Activated CD4-positive, alpha-beta T cell treated with anti-CD3 and anti-CD28 coated beads for 4 hours (primary cell): ENCODE measurements around the gene SRSF4.
A peak's percentile ranks its signal among the peaks of the same experiment; 100 is the strongest.
"Not testable (repeated sequence)": the region's sequence is repeated elsewhere in the genome, so short reads cannot be mapped to it uniquely, and the experiment has no call there.

Experiments used
- DNase-seq, 2 donors: peaks; one replicate each; pipeline ENCODE4 v3.0.0-alpha.2; 2020

The SRSF4 gene

GRCh38 chr1:29124366-29125236, 57.1 kb downstream of the SRSF4 start:
- peak; percentile 42 to 59 for DNase-seq

GRCh38 chr1:29123887-29124365, 57.8 kb downstream of the SRSF4 start, which contains the start of gene TMEM200B:
Gene TMEM200B, minus strand, starts transcription at chr1:29123903. Its CDS starts 2,075 bp downstream, at chr1:29121828.
- DNase-seq: no peak

- DNase-seq: peak in 1 of 2 donors; percentile 17
These were observed 58.4 kb downstream of the SRSF4 start for GRCh38 chr1:29123053-29123886.

GRCh38 chr1:29122682-29123052, 59.0 kb downstream of the SRSF4 start:
- DNase-seq: no peak

- DNase-seq: no peak
These were observed 59.6 kb downstream of the SRSF4 start for GRCh38 chr1:29121936-29122681.

GRCh38 chr1:29121516-29121935, 60.2 kb downstream of the SRSF4 start:
- no peak for DNase-seq

GRCh38 chr1:29120947-29121485, 60.7 kb downstream of the SRSF4 start:
- peak; percentile 52 to 64 for DNase-seq

- no peak for DNase-seq
These were observed 61.3 kb downstream of the SRSF4 start for GRCh38 chr1:29120367-29120766.

- no peak for DNase-seq
These were observed 62.4 kb downstream of the SRSF4 start for GRCh38 chr1:29119121-29119929.

- no peak for DNase-seq
These were observed 64.3 kb downstream of the SRSF4 start for GRCh38 chr1:29117381-29117780.

- DNase-seq: no peak
These were observed 67.0 kb downstream of the SRSF4 start for GRCh38 chr1:29114654-29115053.

GRCh38 chr1:29113413-29114117, 68.1 kb downstream of the SRSF4 start:
- DNase-seq: no peak

- DNase-seq: no peak
These were observed 68.8 kb downstream of the SRSF4 start for GRCh38 chr1:29112705-29113412.

GRCh38 chr1:29108041-29108440, 73.7 kb downstream of the SRSF4 start:
- DNase-seq: not testable (repeated sequence)

GRCh38 chr1:29105822-29106221, 75.9 kb downstream of the SRSF4 start:
- DNase-seq: no peak

GRCh38 chr1:29100487-29100886, 81.2 kb downstream of the SRSF4 start:
- no peak for DNase-seq

GRCh38 chr1:29099286-29099685, 82.4 kb downstream of the SRSF4 start:
- no peak for DNase-seq
